ENCODE data around the gene PTCSC3.

- TF ChIP-seq CTCF (IDR thresholded peaks at IDR 0.05) (no peak), POLR2A (IDR thresholded peaks at IDR 0.05) (no peak), EP300 (IDR thresholded peaks at IDR 0.05) (no peak)
These were observed 79.2 kb downstream of the PTCSC3 start for GRCh38 chr14:36097356-36097755.
